KOPT-K1 (cell line): ENCODE results near the gene PCCA.
"Not testable (repeated sequence)": the region's sequence is repeated elsewhere in the genome, so short reads cannot be mapped to it uniquely, and the experiment has no call there.

Experiments used
- H3K27ac ChIP-seq: fragments of 200-600 bp; sonication (generic); 2 replicates; pipeline ENCODE4 v1.5.1; 2016; ENCODE audit warnings: antibody characterized with exemption, mild to moderate bottlenecking, low read depth, low read length; ENCODE audit not compliant: poor library complexity, severe bottlenecking
- H3K36me3 ChIP-seq: fragments of 200-600 bp; sonication (generic); 2 replicates; pipeline ENCODE4 v1.5.1; 2017; ENCODE audit warnings: antibody characterized with exemption, mild to moderate bottlenecking, low read length, moderate library complexity; ENCODE audit not compliant: insufficient read depth
- H3K9me3 ChIP-seq: fragments of 200-600 bp; sonication (generic); 2 replicates; pipeline ENCODE4 v1.5.1; 2017; ENCODE audit warnings: antibody characterized with exemption, low read length, mild to moderate bottlenecking; ENCODE audit not compliant: insufficient read depth, poor library complexity, severe bottlenecking

The PCCA gene

GRCh38 chr13:100262404-100262803 is 173.5 kb downstream of the PCCA start:
- Histone ChIP-seq H3K9me3 (no peaks in the 10 kb centered on the region), H3K27ac (no peak overlapping the region), H3K36me3 (no peaks in the 10 kb centered on the region)

- Histone ChIP-seq H3K27ac (no peak overlapping the region), H3K36me3 (no peaks in the 10 kb centered on the region), H3K9me3 (no peaks in the 10 kb centered on the region)
These were observed 177.1 kb downstream of the PCCA start for GRCh38 chr13:100266026-100266425.

- Histone ChIP-seq H3K27ac (no peak overlapping the region), H3K9me3 (no peaks in the 10 kb centered on the region), H3K36me3 (no peaks in the 10 kb centered on the region)
These were observed 180.9 kb downstream of the PCCA start for GRCh38 chr13:100269837-100270236.

GRCh38 chr13:100273138-100273537 is 184.2 kb downstream of the PCCA start:
- H3K9me3 ChIP-seq, result no peaks in the 10 kb centered on the region
- no peak overlapping the region for H3K27ac ChIP-seq
- no peaks in the 10 kb centered on the region for H3K36me3 ChIP-seq

- Histone ChIP-seq H3K9me3 (no peaks in the 10 kb centered on the region), H3K27ac (no peak overlapping the region), H3K36me3 (no peaks in the 10 kb centered on the region)
These were observed 184.7 kb downstream of the PCCA start for GRCh38 chr13:100273552-100273951.

DNA sequence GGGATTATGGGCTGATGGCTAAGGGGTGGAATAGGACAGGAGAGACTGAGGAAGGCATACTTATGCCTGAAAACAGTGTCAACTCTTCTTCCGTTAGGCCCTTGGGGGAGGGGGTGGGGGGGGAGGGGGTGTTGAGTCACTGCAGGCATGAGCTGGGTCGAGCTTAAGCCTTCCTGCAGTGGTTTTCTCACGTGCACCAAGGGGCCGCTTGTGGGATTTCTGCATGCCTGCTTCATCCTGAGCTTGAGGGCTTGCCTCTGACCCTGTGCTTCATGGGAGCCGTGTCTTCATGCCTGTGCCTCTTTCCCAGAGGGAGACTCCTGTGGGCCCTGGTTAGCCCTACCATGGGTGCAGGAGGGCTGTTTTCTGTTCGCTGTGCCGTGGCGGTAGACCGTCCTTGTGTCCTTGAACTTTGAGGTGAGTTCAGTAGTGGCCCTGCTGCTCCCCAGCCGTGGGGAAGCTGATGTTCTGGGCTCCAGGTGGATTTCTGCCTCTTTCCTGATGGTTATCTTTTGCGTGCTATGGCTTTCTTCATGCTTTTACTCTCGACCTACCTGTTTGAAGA is 186.1 kb downstream of the PCCA start:
- Histone ChIP-seq H3K27ac (no peak overlapping the region), H3K9me3 (no peaks in the 10 kb centered on the region), H3K36me3 (no peaks in the 10 kb centered on the region)

GRCh38 chr13:100275746-100276145 is 186.9 kb downstream of the PCCA start:
- H3K36me3 ChIP-seq, result no peaks in the 10 kb centered on the region
- no peak overlapping the region for H3K27ac ChIP-seq
- H3K9me3 ChIP-seq, result no peaks in the 10 kb centered on the region

GRCh38 chr13:100280681-100281080 is 191.8 kb downstream of the PCCA start:
- Histone ChIP-seq H3K36me3 (no peaks in the 10 kb centered on the region), H3K9me3 (no peaks in the 10 kb centered on the region), H3K27ac (no peak overlapping the region)

- H3K36me3 ChIP-seq, H3K27ac ChIP-seq, H3K9me3 ChIP-seq: not testable (repeated sequence)
These were observed 193.4 kb downstream of the PCCA start for GRCh38 chr13:100282306-100282705.

- Histone ChIP-seq H3K36me3 (no peaks in the 10 kb centered on the region), H3K27ac (no peak overlapping the region), H3K9me3 (no peaks in the 10 kb centered on the region)
These were observed 201.4 kb downstream of the PCCA start for GRCh38 chr13:100290165-100290801.

DNA sequence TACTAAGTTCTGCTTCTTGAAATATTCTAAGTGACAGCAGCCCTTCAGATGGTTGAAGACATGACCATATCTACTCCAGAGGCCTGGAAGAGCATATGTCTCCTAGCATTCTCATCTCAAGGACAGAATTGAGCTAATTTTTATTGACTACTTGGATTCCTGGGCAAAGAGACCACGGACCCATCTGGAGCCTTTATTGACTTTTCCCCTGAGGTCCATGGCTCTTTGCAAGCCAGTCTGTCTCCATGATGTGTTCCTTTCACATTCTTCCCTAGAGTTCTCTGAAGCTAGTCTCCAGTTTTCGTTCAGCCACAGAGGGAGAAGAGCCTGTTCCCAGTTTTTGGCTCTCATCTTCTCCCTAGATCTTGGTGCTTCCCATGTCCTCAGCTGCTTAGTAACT is 202.7 kb downstream of the PCCA start:
- Histone ChIP-seq H3K36me3 (no peaks in the 10 kb centered on the region), H3K9me3 (no peaks in the 10 kb centered on the region), H3K27ac (no peak overlapping the region)

GRCh38 chr13:100297413-100297812 is 208.5 kb downstream of the PCCA start:
- Histone ChIP-seq H3K36me3 (no peaks in the 10 kb centered on the region), H3K27ac (no peak overlapping the region), H3K9me3 (no peaks in the 10 kb centered on the region)

- Histone ChIP-seq H3K27ac (no peak overlapping the region), H3K36me3 (no peaks in the 10 kb centered on the region), H3K9me3 (no peaks in the 10 kb centered on the region)
These were observed 209.3 kb downstream of the PCCA start for GRCh38 chr13:100298116-100298681.

DNA sequence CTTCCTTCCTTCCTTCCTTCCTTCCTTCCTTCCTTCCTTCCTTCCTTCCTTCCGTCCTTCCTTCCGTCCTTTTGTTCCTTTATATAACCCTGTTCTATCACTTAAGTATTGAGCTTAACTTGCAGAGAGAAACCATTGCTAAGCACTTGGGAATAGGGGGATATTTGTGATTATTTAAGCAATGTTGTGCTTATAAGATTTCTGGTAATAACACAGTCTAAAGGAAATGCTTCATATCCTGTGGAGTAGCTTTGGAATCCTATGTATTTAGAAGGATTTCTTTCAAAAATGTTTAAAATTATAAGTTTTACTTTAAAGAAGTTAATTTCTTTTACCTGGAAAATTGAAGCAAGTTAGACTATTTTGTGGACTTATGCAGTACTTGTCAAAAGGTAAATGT is 209.8 kb downstream of the PCCA start:
- Histone ChIP-seq H3K27ac (no peak overlapping the region), H3K9me3 (no peaks in the 10 kb centered on the region), H3K36me3 (no peaks in the 10 kb centered on the region)

GRCh38 chr13:100300243-100300642 is 211.3 kb downstream of the PCCA start:
- H3K27ac ChIP-seq, result no peak overlapping the region

GRCh38 chr13:100300708-100301107 is 211.8 kb downstream of the PCCA start:
- H3K27ac ChIP-seq, result no peak overlapping the region
- H3K9me3 ChIP-seq, result no peaks in the 10 kb centered on the region
- H3K36me3 ChIP-seq, result no peaks in the 10 kb centered on the region

More at GRCh38 chr13:100300243-100300642, 211.3 kb downstream of the PCCA start:
- H3K9me3 ChIP-seq, result no peaks in the 10 kb centered on the region
- H3K36me3 ChIP-seq, result no peaks in the 10 kb centered on the region
